A549 (cell line): ENCODE measurements around the gene MSH2. TPM values are rescaled to one million over a fixed set of nuclear protein-coding genes. Genes with fewer than 3 reads are reported as not detected.

Experiments used
- ATAC-seq, 2 experiments: fragments of 200-7000 bp in 1 of 2; fragments of >200 bp in 1 of 2; cut with Nextera tagmentation in 1 of 2; cut with Tn5 transposase in 1 of 2; 3 replicates each; pipeline versions ENCODE4 v1.8.0 to v1.9.1; 2018 to 2020; ENCODE audit warnings: mild to moderate bottlenecking in 1 of 2, moderate library complexity in 1 of 2
- CTCF ChIA-PET: fragments of 300-600 bp; sonication (Branson Sonifier 250); formaldehyde crosslinking; extraction: SDS; loops from one replicate; lab custom pipeline; 2021; ENCODE audit warnings: antibody characterized with exemption, inconsistent platforms; lab: Yijun Ruan, JAX
- POLR2A ChIA-PET: fragments of 350-600 bp; formaldehyde crosslinking; extraction: SDS; loops from one replicate; lab custom pipeline; 2021; ENCODE audit warnings: antibody characterized with exemption, inconsistent platforms; lab: Yijun Ruan, JAX
- DNase-seq, 2 experiments: peaks; one replicate each; pipeline versions ENCODE4 v3.0.0 to v3.0.0-alpha.2; 2011 to 2016; ENCODE audit warnings: low read depth in 1 of 2, low spot score in 1 of 2
- FAIRE-seq: peaks from 2 replicates; lab custom pipeline; 2011; peaks lifted over from hg19 to GRCh38; lab: Jason Lieb, UNC
- H3K27ac ChIP-seq, 2 experiments: fragments of >200 bp; sonication (Bioruptor Twin); formaldehyde crosslinking; 3 replicates each; pipeline ENCODE4 v1.5.1; 2016 to 2017
- H3K4me1 ChIP-seq: fragments of >200 bp; sonication (Bioruptor Twin); formaldehyde crosslinking; 3 replicates; pipeline ENCODE4 v1.6.1; 2016
- H3K4me2 ChIP-seq: fragments of >200 bp; sonication (Bioruptor Twin); formaldehyde crosslinking; 3 replicates; pipeline ENCODE4 v1.6.1; 2016
- H3K4me3 ChIP-seq: fragments of >200 bp; sonication (Bioruptor Twin); formaldehyde crosslinking; 3 replicates; pipeline ENCODE4 v1.5.1; 2016
- H3K9me3 ChIP-seq: fragments of >200 bp; sonication (Bioruptor Twin); formaldehyde crosslinking; 3 replicates; pipeline ENCODE4 v1.6.1; 2016
- BHLHE40 ChIP-seq: IDR thresholded peaks from 2 replicates; pipeline ENCODE4 v1.6.1; 2012; ENCODE audit warnings: low read depth, low read length, inconsistent platforms
- CHD4 ChIP-seq: fragments of 200-600 bp; sonication (generic); IDR thresholded peaks from 2 replicates; pipeline ENCODE4 v1.6.1; 2016; ENCODE audit warnings: antibody characterized with exemption, mild to moderate bottlenecking, borderline replicate concordance
- FOSB ChIP-seq: fragments of 250-450 bp; sonication (Bioruptor Pico); IDR thresholded peaks from 2 replicates; pipeline ENCODE4 v1.5.0; 2020; ENCODE audit warnings: mild to moderate bottlenecking, moderate library complexity
- FOSL2 ChIP-seq, 2 experiments: fragments of 450-650 bp in 1 of 2; fragments of >200 bp in 1 of 2; sonication (Bioruptor Twin) in 1 of 2; formaldehyde crosslinking; IDR thresholded peaks; 2 replicates each; pipeline versions ENCODE4 v1.5.0 to v1.6.1; 2016 to 2020; ENCODE audit warnings: mild to moderate bottlenecking in 1 of 2, moderate library complexity in 1 of 2
- FOXS1 ChIP-seq: fragments of 250-450 bp; sonication (Bioruptor Pico); IDR thresholded peaks from 2 replicates; pipeline ENCODE4 v1.5.0; 2020; ENCODE audit warnings: mild to moderate bottlenecking, moderate library complexity
- HEYL ChIP-seq: fragments of 250-450 bp; sonication (Bioruptor Pico); IDR thresholded peaks from 2 replicates; pipeline ENCODE4 v1.8.0; 2021; ENCODE audit warnings: mild to moderate bottlenecking, moderate library complexity
- HOXB13 ChIP-seq: fragments of 250-450 bp; sonication (Bioruptor Pico); IDR thresholded peaks from 2 replicates; pipeline ENCODE4 v1.5.0; 2020; ENCODE audit warnings: low read depth, mild to moderate bottlenecking, moderate library complexity
- HOXB5 ChIP-seq: fragments of 250-450 bp; sonication (Bioruptor Pico); IDR thresholded peaks from 2 replicates; pipeline ENCODE4 v1.5.0; 2020; ENCODE audit warnings: mild to moderate bottlenecking, moderate library complexity
- JUN ChIP-seq, 2 experiments: fragments of >200 bp; sonication (Bioruptor Twin); formaldehyde crosslinking; IDR thresholded peaks; 2 replicates in 1 of 2; 3 replicates in 1 of 2; pipeline ENCODE4 v1.6.1; 2016 to 2017
- JUNB ChIP-seq: fragments of >200 bp; sonication (Bioruptor Twin); formaldehyde crosslinking; IDR thresholded peaks from 2 replicates; pipeline ENCODE4 v1.6.1; 2016
- KDM5A ChIP-seq: fragments of 200-600 bp; sonication (generic); IDR thresholded peaks from 2 replicates; pipeline ENCODE4 v1.6.1; 2016; ENCODE audit warnings: antibody characterized with exemption, mild to moderate bottlenecking
- MAZ ChIP-seq: fragments of 150-350 bp; IDR thresholded peaks from 2 replicates; pipeline ENCODE4 v1.6.1; 2014; ENCODE audit warnings: antibody characterized with exemption, low read depth, low read length, borderline replicate concordance
- RAD21 ChIP-seq, 2 experiments: fragments of >200 bp in 1 of 2; sonication (Bioruptor Twin) in 1 of 2; formaldehyde crosslinking in 1 of 2; IDR thresholded peaks in 1 of 2; conservative IDR thresholded peaks in 1 of 2; 2 replicates in 1 of 2; 3 replicates in 1 of 2; pipeline ENCODE4 v1.6.1; 2012 to 2018; ENCODE audit warnings: inconsistent platforms in 1 of 2
- RFX5 ChIP-seq: fragments of 450-650 bp; IDR thresholded peaks from 2 replicates; pipeline ENCODE4 v1.7.1; 2014; ENCODE audit warnings: antibody characterized with exemption, mild to moderate bottlenecking, moderate library complexity
- SMC3 ChIP-seq: fragments of >200 bp; sonication (Bioruptor Twin); formaldehyde crosslinking; IDR thresholded peaks from 3 replicates; pipeline ENCODE4 v1.6.1; 2018; ENCODE audit warnings: inconsistent platforms
- TFCP2L1 ChIP-seq: fragments of 250-450 bp; sonication (Bioruptor Pico); IDR thresholded peaks from 2 replicates; pipeline ENCODE4 v1.5.0; 2021; ENCODE audit warnings: mild to moderate bottlenecking
- ZC3H11A ChIP-seq: fragments of 450-650 bp; IDR thresholded peaks from 2 replicates; pipeline ENCODE4 v1.6.1; 2014; ENCODE audit warnings: antibody characterized with exemption, mild to moderate bottlenecking
- ZFP36 ChIP-seq: fragments of 450-650 bp; IDR thresholded peaks from 2 replicates; pipeline ENCODE4 v1.6.1; 2014; ENCODE audit warnings: borderline replicate concordance; ENCODE audit not compliant: partially characterized antibody
- WGBS: methylation state at CpG from one replicate; pipeline ENCODE4 v1.1.6; 2017; ENCODE audit errors: missing lambda C conversion rate; 5-methylcytosine and 5-hydroxymethylcytosine counted together
- polyA plus RNA-seq, 4 experiments: library from polyadenylated mRNA; depleted of rRNA in 3 of 4; stranded (reverse); fragments of >200 nt; fragmentation: RNase III in 1 of 4; extraction: RNeasy Plus Mini Kit Qiagen cat#74134 plus additional on column Dnase treatment in 1 of 4; gene quantifications; 2 replicates in 3 of 4; 3 replicates in 1 of 4; pipeline ENCODE4 v1.2.3, GENCODE V29; 2011 to 2017
- TF ChIP-seq, protein P1 (sequence below): fragments of 450-650 bp; IDR thresholded peaks from 2 replicates; pipeline ENCODE4 v1.6.1; 2014; ENCODE audit warnings: antibody characterized with exemption
- TF ChIP-seq, protein P2 (sequence below): IDR thresholded peaks from 2 replicates; pipeline ENCODE4 v1.6.1; 2012
- TF ChIP-seq, protein P3 (sequence below): fragments of >200 bp; sonication (Bioruptor Twin); formaldehyde crosslinking; IDR thresholded peaks from 3 replicates; pipeline ENCODE4 v1.5.1; 2016
- TF ChIP-seq, protein P4 (sequence below): fragments of >200 bp; sonication (Bioruptor Twin); formaldehyde crosslinking; IDR thresholded peaks from 2 replicates; pipeline ENCODE4 v1.6.1; 2016
- TF ChIP-seq, protein P5 (sequence below): fragments of 150-350 bp; IDR thresholded peaks from 2 replicates; pipeline ENCODE4 v1.6.1; 2014; ENCODE audit warnings: low read depth, mild to moderate bottlenecking, low read length

MSH2 gene
- polyA plus RNA-seq, 2 of the 4 experiments (the other 2 are of a cell fraction) = 52.8 to 59.0 TPM

DNA sequence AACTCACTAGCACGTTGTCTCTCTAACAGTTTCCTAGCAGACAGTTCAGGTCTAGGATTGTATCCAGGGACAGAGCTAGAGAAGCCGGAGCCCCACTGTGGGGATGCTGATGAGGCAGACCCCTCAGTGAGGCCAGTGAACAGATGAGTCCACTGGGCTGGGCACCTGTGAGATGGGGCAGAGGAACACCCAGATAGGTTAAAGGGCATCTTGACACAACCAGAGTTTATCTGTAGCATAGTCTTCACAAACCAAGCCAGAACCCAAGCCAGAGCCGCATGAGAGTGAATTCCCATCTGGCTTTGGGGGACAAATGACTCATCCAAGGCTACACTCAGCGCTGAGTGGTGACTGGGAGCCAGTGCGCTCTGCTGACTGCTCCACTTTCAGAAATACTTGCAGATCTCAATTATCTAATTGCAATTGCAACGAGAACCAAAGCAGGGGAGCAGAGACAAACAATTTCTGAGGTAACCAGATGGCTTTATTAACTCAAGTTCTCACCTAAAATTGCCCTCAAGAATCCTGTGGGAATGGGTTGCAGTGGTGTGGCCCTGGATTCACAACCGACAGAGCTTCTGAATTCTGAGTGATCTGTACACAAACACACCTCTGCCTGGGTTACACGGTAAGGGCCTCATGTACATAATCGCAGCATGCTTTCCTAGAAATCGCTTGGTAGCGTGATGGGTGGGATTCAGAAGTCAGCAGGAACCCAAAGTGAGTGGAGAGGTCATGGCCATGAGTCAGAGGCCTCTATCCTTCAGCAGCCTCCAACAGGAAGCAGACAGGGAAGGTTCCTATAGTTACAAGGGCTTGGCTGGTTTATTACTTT, 48.7 kb upstream of the MSH2 start:
- ATAC-seq = peak; percentile 86 to 93
- peak overlapping the region; percentile 73 to 83 for H3K27ac ChIP-seq
- peak overlapping the region; percentile 64 for H3K4me2 ChIP-seq
- peaks cover 50% of the 10 kb centered on the region for H3K4me1 ChIP-seq
- DNase-seq = peak; percentile 60 to 82
- TF ChIP-seq, protein P1, sequence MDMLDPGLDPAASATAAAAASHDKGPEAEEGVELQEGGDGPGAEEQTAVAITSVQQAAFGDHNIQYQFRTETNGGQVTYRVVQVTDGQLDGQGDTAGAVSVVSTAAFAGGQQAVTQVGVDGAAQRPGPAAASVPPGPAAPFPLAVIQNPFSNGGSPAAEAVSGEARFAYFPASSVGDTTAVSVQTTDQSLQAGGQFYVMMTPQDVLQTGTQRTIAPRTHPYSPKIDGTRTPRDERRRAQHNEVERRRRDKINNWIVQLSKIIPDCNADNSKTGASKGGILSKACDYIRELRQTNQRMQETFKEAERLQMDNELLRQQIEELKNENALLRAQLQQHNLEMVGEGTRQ = no peak
- TF ChIP-seq RAD21 (conservative IDR thresholded peaks at IDR 0.05 in 1 of 2, IDR thresholded peaks at IDR 0.05 in 1 of 2) = 0 out of 5 replicates have a peak, but pooled peaks of 1 of the 2 experiments have one; percentile 1
- no peak for TF ChIP-seq FOSL2 (IDR thresholded peaks at IDR 0.05)
- peak; percentile 59 for TF ChIP-seq FOSL2 (CRISPR knock-in tag; IDR thresholded peaks at IDR 0.05)
- TF ChIP-seq, protein P2, sequence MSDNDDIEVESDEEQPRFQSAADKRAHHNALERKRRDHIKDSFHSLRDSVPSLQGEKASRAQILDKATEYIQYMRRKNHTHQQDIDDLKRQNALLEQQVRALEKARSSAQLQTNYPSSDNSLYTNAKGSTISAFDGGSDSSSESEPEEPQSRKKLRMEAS = peak; percentile 59; the same call in 1 of the 2 replicates
- TF ChIP-seq, protein P3, sequence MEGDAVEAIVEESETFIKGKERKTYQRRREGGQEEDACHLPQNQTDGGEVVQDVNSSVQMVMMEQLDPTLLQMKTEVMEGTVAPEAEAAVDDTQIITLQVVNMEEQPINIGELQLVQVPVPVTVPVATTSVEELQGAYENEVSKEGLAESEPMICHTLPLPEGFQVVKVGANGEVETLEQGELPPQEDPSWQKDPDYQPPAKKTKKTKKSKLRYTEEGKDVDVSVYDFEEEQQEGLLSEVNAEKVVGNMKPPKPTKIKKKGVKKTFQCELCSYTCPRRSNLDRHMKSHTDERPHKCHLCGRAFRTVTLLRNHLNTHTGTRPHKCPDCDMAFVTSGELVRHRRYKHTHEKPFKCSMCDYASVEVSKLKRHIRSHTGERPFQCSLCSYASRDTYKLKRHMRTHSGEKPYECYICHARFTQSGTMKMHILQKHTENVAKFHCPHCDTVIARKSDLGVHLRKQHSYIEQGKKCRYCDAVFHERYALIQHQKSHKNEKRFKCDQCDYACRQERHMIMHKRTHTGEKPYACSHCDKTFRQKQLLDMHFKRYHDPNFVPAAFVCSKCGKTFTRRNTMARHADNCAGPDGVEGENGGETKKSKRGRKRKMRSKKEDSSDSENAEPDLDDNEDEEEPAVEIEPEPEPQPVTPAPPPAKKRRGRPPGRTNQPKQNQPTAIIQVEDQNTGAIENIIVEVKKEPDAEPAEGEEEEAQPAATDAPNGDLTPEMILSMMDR = no peak
- no peak for TF ChIP-seq ZFP36
- TF ChIP-seq BHLHE40 = no peak
- TF ChIP-seq JUN (IDR thresholded peaks at IDR 0.05) = peak in 1 of 2 experiments; percentile 49; a peak in 2 of 5 replicates
- TF ChIP-seq JUNB = peak; percentile 43; the same call in 1 of the 2 replicates
- FAIRE-seq = no peak
- WGBS = 28% methylated on average over 11 of the region's 11 CpGs
- ChIA-PET CTCF (interaction anchor here (1.1 to 2.7 kb wide), 6 partner anchors 14 to 61 kb away, joined by 3 to 17 read pairs (median 6); no protein-coding TSS in a partner anchor), POLR2A (interaction anchor here (2.0 kb wide), 1 partner anchor 9 kb away, joined by 25 read pairs; no protein-coding TSS in a partner anchor)
- no peaks in the 10 kb centered on the region for H3K9me3 ChIP-seq
- H3K4me3 ChIP-seq = no peak overlapping the region

DNA sequence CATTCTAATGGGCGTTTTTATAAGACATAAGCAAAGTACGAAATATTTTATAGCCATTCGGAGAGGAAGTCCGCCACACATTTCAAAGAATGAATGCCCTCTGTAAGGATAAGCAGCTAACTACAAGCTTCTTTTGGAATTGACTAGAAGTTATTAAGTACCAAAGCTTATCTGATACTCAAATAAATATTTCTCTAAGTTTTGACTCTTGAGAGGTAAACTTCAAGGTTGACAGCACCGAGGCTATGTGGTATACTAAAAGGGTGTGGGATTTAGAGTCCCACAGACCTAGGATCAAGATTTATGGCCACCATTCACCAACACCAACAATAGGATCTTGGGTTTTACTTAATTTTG, 48.1 kb upstream of the MSH2 start:
- no peaks in the 10 kb centered on the region for H3K9me3 ChIP-seq
- no peak for TF ChIP-seq HOXB13 (CRISPR knock-in tag)
- TF ChIP-seq MAZ = no peak
- no peak for TF ChIP-seq CHD4
- no peak for TF ChIP-seq TFCP2L1 (CRISPR knock-in tag)
- TF ChIP-seq SMC3 = no peak
- TF ChIP-seq, protein P4, sequence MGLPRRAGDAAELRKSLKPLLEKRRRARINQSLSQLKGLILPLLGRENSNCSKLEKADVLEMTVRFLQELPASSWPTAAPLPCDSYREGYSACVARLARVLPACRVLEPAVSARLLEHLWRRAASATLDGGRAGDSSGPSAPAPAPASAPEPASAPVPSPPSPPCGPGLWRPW = no peak
- no peak for TF ChIP-seq ZC3H11A
- TF ChIP-seq KDM5A = no peak
- no peak for TF ChIP-seq HEYL (CRISPR knock-in tag)
- no peak for TF ChIP-seq FOSB (CRISPR knock-in tag)
- no peak for TF ChIP-seq HOXB5 (CRISPR knock-in tag)
- no peak for TF ChIP-seq RFX5
- no peak for TF ChIP-seq FOSL2 (IDR thresholded peaks at IDR 0.05)
- no peak for TF ChIP-seq FOSL2 (CRISPR knock-in tag; IDR thresholded peaks at IDR 0.05)
- TF ChIP-seq FOXS1 = no peak
- TF ChIP-seq, protein P5, sequence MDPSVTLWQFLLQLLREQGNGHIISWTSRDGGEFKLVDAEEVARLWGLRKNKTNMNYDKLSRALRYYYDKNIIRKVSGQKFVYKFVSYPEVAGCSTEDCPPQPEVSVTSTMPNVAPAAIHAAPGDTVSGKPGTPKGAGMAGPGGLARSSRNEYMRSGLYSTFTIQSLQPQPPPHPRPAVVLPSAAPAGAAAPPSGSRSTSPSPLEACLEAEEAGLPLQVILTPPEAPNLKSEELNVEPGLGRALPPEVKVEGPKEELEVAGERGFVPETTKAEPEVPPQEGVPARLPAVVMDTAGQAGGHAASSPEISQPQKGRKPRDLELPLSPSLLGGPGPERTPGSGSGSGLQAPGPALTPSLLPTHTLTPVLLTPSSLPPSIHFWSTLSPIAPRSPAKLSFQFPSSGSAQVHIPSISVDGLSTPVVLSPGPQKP = no peak
- FAIRE-seq = no peak
- no peak; a peak in 1 of 6 replicates for ATAC-seq
- H3K4me3 ChIP-seq = no peak overlapping the region
- WGBS = 41% methylated on average over 5 of the region's 5 CpGs
- DNase-seq = no peak
- ChIA-PET CTCF (interaction anchor here (1.1 to 2.7 kb wide), 5 partner anchors 17 to 62 kb away, joined by 3 to 17 read pairs (median 9); no protein-coding TSS in a partner anchor), POLR2A (interaction anchor here (2.0 kb wide), 1 partner anchor 10 kb away, joined by 25 read pairs; no protein-coding TSS in a partner anchor)
- peak overlapping the region; percentile 73 to 83 for H3K27ac ChIP-seq
- H3K4me1 ChIP-seq = peaks cover 50% of the 10 kb centered on the region
- H3K4me2 ChIP-seq = peak overlapping the region; percentile 64
